ENCODE results near the gene CHD8.

CHD8 gene

GRCh38 chr14:21369949-21370679 is 85.8 kb downstream of the CHD8 start:
- no peak for FAIRE-seq

- FAIRE-seq, result no peak
Observed at GRCh38 chr14:21367582-21368144, 88.3 kb downstream of the CHD8 start.

DNA sequence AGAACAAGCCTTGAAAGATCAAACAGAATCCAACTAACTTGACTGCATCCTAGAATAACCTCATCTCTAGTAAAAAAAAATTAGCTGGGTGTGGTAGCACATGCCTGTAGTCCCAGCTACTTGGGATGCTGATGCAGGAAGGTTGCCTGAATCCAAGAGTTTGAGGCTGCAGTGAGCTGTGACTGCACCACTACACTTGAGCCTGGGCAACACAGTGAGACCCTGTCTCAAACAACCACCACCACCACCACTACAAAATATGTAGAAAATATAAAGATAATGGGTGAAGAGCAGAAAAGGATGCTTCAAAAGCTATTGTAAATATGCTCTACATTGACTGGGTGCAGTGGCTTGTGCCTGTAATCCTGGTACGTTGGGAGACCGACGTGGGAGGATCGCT is 99.4 kb downstream of the CHD8 start:
- FAIRE-seq, result no peak

GRCh38 chr14:21352587-21352986 is 103.3 kb downstream of the CHD8 start:
- no peak for FAIRE-seq

GRCh38 chr14:21350539-21350938 is 105.4 kb downstream of the CHD8 start:
- FAIRE-seq, result no peak

DNA sequence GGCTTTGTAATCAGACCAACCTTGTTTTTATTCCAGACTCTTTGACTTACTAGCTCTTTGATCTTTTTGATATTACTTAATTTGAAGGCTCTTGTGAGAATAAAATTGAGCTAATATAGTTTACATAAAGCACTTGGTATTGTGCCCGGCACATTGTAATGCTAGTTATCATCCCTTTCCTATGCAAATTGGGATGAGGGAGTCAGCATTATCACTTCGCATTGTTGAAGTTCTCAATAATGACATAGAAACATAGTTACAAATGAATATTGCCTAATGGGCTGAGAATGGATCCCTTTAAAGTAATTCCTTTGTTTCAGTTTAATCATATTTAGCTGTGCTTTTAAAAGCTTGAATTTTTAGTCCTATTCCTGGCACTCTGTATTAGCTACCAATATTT is 108.7 kb downstream of the CHD8 start:
- no peak for FAIRE-seq

GRCh38 chr14:21346532-21347135 is 109.3 kb downstream of the CHD8 start:
- no peak for FAIRE-seq

- FAIRE-seq, result no peak
Observed at GRCh38 chr14:21343035-21343794, 112.7 kb downstream of the CHD8 start.

All from colon (tissue), 2 donors.